Measurements from ENCODE around the gene CDH7. TPM values are rescaled to one million over a fixed set of nuclear protein-coding genes. Genes with fewer than 3 reads are reported as not detected.

Gene CDH7
- total RNA-seq, 1 donor from 2014 or later, result not detected

DNA sequence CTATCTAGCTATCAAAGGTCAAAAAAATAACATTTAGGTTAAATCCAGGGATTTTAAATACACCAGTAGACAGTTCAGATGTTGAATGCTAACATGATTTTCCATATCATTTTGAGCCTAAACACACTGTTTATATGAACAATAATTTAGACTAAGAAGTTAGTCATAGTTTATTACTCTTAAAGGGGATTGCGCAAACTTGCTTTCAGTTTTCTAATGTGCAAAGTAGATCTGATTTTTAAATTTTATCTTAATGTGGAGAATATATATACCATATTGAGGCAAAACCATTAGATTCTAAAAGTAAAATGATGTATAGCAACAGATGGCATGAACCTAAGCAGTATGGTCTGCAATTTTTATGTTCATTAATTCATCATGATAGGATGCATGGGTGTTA is 76.6 kb downstream of the CDH7 start:
- TF ChIP-seq, protein P1, sequence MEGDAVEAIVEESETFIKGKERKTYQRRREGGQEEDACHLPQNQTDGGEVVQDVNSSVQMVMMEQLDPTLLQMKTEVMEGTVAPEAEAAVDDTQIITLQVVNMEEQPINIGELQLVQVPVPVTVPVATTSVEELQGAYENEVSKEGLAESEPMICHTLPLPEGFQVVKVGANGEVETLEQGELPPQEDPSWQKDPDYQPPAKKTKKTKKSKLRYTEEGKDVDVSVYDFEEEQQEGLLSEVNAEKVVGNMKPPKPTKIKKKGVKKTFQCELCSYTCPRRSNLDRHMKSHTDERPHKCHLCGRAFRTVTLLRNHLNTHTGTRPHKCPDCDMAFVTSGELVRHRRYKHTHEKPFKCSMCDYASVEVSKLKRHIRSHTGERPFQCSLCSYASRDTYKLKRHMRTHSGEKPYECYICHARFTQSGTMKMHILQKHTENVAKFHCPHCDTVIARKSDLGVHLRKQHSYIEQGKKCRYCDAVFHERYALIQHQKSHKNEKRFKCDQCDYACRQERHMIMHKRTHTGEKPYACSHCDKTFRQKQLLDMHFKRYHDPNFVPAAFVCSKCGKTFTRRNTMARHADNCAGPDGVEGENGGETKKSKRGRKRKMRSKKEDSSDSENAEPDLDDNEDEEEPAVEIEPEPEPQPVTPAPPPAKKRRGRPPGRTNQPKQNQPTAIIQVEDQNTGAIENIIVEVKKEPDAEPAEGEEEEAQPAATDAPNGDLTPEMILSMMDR (IDR thresholded peaks at IDR 0.05; ENCODE audit: insufficient read depth, low read length, poor library complexity, severe bottlenecking), result no peak

DNA sequence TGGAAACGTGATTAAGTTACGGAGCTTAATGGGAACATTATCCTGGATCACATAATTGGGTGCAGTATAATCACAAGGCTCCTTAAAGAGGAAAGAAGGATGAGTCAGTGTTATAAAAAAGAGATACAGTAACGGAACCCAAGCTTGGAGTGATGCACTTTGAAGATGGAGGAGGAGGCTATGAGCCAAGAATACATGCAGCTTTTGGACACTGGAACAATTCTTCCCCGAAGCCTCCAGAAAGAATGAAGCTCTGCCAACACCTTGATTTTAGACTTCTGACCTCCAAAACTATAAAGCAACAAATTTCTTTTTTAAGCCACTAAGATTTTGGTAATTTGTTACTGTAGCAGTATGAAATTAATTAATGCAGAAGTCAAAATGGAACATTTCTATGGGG is 85.1 kb downstream of the CDH7 start:
- Histone ChIP-seq H3K27me3 (ENCODE audit: control insufficient read depth, insufficient read depth, low read length) (no peaks in the 10 kb centered on the region), H3K36me3 (ENCODE audit: control insufficient read depth, insufficient read depth, low read length) (no peaks in the 10 kb centered on the region), H3K4me3 (ENCODE audit: low read depth, low read length) (no peak overlapping the region)
- no peak for DNase-seq (ENCODE audit: low read depth)
- TF ChIP-seq, protein P1 (IDR thresholded peaks at IDR 0.05; ENCODE audit: insufficient read depth, low read length, poor library complexity, severe bottlenecking), result no peak

More for the DNA sequence above, 76.6 kb downstream of the CDH7 start:
- DNase-seq (ENCODE audit: low read depth), result no peak
- Histone ChIP-seq H3K4me3 (ENCODE audit: low read depth, low read length) (no peak overlapping the region), H3K36me3 (ENCODE audit: control insufficient read depth, insufficient read depth, low read length) (no peaks in the 10 kb centered on the region), H3K27me3 (ENCODE audit: control insufficient read depth, insufficient read depth, low read length) (no peaks in the 10 kb centered on the region)

DNA sequence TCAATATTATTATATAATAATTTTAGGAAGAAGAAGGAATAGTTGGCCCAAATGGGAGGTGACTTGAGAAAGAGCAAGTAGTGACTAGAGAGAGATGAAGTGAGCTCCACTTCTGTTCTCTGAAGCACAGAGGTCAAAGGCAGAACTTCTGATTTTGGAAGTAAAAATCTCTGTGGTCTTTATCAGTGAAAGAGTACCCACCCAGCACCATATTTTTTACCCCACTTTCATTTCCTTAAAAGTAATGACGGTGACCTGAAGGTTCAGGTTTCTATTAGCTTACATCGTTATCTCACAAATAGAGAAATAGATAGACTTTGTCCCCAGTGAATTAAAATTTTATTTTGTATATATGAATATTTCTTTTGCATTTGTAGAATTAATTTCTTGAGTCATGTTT is 95.3 kb downstream of the CDH7 start:
- no peaks in the 10 kb centered on the region for H3K27me3 ChIP-seq (ENCODE audit: control insufficient read depth, insufficient read depth, low read length)
- TF ChIP-seq, protein P1 (IDR thresholded peaks at IDR 0.05; ENCODE audit: insufficient read depth, low read length, poor library complexity, severe bottlenecking), result no peak
- H3K36me3 ChIP-seq (ENCODE audit: control insufficient read depth, insufficient read depth, low read length), result no peaks in the 10 kb centered on the region
- DNase-seq (ENCODE audit: low read depth), result no peak
- no peak overlapping the region for H3K4me3 ChIP-seq (ENCODE audit: low read depth, low read length)

DNA sequence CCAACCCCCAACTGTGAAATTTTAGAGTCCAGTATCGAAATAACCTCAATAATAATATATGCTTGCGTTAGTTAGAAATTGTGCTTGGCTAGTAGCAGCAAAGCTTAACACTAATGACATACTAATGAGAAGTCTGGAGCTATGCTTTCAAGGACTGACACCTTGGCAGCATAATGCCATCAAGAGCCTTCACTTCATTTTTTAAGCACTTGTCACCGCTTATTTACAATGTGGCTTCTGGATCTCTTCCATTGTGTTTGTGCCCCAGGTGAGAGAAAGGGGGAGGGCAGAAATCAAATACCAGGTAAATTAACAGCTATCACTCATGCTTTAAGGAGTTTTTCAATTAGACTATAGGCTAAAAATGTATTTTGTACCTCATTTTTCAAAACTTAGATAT is 101.5 kb downstream of the CDH7 start:
- no peaks in the 10 kb centered on the region for H3K36me3 ChIP-seq (ENCODE audit: control insufficient read depth, insufficient read depth, low read length)
- H3K27me3 ChIP-seq (ENCODE audit: control insufficient read depth, insufficient read depth, low read length), result no peaks in the 10 kb centered on the region
- H3K4me3 ChIP-seq (ENCODE audit: low read depth, low read length), result no peak overlapping the region
- DNase-seq (ENCODE audit: low read depth), result no peak
- TF ChIP-seq, protein P1 (IDR thresholded peaks at IDR 0.05; ENCODE audit: insufficient read depth, low read length, poor library complexity, severe bottlenecking), result no peak

DNA sequence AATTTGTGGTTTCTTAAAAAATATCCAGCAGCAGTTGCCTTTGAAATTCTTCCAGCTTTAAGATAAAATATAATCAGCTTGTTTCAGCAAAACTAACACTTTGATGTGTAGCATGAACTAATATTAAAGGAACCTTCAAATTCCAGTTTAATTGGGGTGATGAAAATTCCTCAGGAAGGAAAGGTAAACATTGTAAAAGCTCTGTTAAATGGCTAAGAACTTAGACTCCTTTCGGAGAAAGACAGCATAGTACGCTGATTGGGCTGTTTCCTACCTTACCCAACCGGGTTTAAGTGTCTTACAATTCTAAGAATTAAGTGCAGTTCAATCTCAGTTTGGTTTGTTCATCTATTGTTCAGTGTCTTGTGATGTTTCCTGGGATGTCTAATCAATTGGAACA is 108.3 kb downstream of the CDH7 start:
- no peak overlapping the region for H3K4me3 ChIP-seq (ENCODE audit: low read depth, low read length)
- no peaks in the 10 kb centered on the region for H3K27me3 ChIP-seq (ENCODE audit: control insufficient read depth, insufficient read depth, low read length)
- DNase-seq (ENCODE audit: low read depth), result no peak
- no peaks in the 10 kb centered on the region for H3K36me3 ChIP-seq (ENCODE audit: control insufficient read depth, insufficient read depth, low read length)
- TF ChIP-seq, protein P1 (IDR thresholded peaks at IDR 0.05; ENCODE audit: insufficient read depth, low read length, poor library complexity, severe bottlenecking), result no peak

DNA sequence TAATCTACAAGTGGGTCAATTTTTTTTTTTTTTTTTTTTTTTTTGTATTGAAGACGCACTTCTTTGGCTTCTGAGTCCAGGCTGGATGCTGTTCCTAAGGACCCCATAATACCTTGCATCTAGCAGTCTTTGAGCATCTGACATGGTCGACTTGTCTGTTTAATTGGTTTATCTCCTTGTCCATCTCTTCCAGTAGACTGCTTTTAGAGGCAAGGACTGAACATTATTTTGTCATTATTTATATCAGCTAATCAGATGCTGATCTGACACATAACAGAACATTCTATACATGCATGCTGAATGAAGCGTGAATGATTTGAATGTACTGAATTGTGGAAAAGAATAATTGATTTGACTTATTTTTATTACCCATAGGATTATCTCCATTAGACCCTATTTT is 118.7 kb downstream of the CDH7 start:
- Histone ChIP-seq H3K36me3 (ENCODE audit: control insufficient read depth, insufficient read depth, low read length) (no peaks in the 10 kb centered on the region), H3K4me3 (ENCODE audit: low read depth, low read length) (no peak overlapping the region), H3K27me3 (ENCODE audit: control insufficient read depth, insufficient read depth, low read length) (no peaks in the 10 kb centered on the region)
- TF ChIP-seq, protein P1 (IDR thresholded peaks at IDR 0.05; ENCODE audit: insufficient read depth, low read length, poor library complexity, severe bottlenecking), result no peak
- no peak for DNase-seq (ENCODE audit: low read depth)
